OCI-LY7 (cell line): ENCODE data around the gene VWA8. TPM values are rescaled to one million over a fixed set of nuclear protein-coding genes. Genes with fewer than 3 reads are reported as not detected.

Experiments used
- BruUV-seq: library from RNA; stranded (reverse); fragments of 400-500 nt; replicated peaks from 2 replicates; lab custom pipeline; 2021; lab: Mats Ljungman, UMichigan
- CTCF ChIA-PET: fragments of 300-600 bp; sonication (Branson Sonifier 250); formaldehyde crosslinking; loops from one replicate; lab custom pipeline; 2022; ENCODE audit warnings: antibody characterized with exemption; ENCODE audit not compliant: unreplicated experiment; lab: Charles Lee
- POLR2A ChIA-PET: fragments of 300-600 bp; sonication (Branson Sonifier 250); formaldehyde crosslinking; loops from one replicate; lab custom pipeline; 2022; ENCODE audit warnings: antibody characterized with exemption; lab: Charles Lee
- DNase-seq: peaks from one replicate; pipeline ENCODE4 v3.0.0-alpha.2; 2015; ENCODE audit warnings: low spot score
- H2AFZ ChIP-seq: fragments of 200-600 bp; sonication (generic), shearing (Covaris generic); 2 replicates; pipeline ENCODE4 v1.6.1; 2014; ENCODE audit warnings: mild to moderate bottlenecking, antibody characterized with exemption, low read length, moderate library complexity
- H3K27ac ChIP-seq: fragments of 200-600 bp; sonication (generic); 2 replicates; pipeline ENCODE4 v1.5.1; 2014; ENCODE audit warnings: mixed run types, low read depth, mild to moderate bottlenecking, moderate library complexity, low read length, inconsistent platforms; ENCODE audit not compliant: poor library complexity, severe bottlenecking
- H3K36me3 ChIP-seq: fragments of 200-600 bp; sonication (generic); 2 replicates; pipeline ENCODE4 v1.6.1; 2014; ENCODE audit warnings: mild to moderate bottlenecking, antibody characterized with exemption, low read length, moderate library complexity, mixed read lengths; ENCODE audit not compliant: insufficient read depth
- H3K4me1 ChIP-seq: fragments of 200-600 bp; sonication (generic); 2 replicates; pipeline ENCODE4 v1.5.1; 2014; ENCODE audit warnings: mild to moderate bottlenecking, low read length; ENCODE audit not compliant: insufficient read depth, poor library complexity, severe bottlenecking
- H3K4me2 ChIP-seq: fragments of 200-600 bp; sonication (generic); 2 replicates; pipeline ENCODE4 v1.6.1; 2014; ENCODE audit warnings: mild to moderate bottlenecking, low read length
- H3K4me3 ChIP-seq: fragments of 200-600 bp; sonication (generic); 2 replicates; pipeline ENCODE4 v1.5.1; 2014; ENCODE audit warnings: mild to moderate bottlenecking, low read depth, low read length; ENCODE audit not compliant: poor library complexity, severe bottlenecking
- H3K79me2 ChIP-seq: fragments of 200-600 bp; sonication (generic); 2 replicates; pipeline ENCODE4 v1.6.1; 2016; ENCODE audit warnings: low read depth, mild to moderate bottlenecking, low read length, moderate library complexity, mixed read lengths; ENCODE audit not compliant: insufficient read depth
- H3K9me2 ChIP-seq: fragments of 200-600 bp; sonication (generic); 2 replicates; pipeline ENCODE4 v1.6.1; 2016; ENCODE audit warnings: mild to moderate bottlenecking, low read length, mixed read lengths; ENCODE audit not compliant: insufficient read depth
- H3K9me3 ChIP-seq: fragments of 200-600 bp; sonication (generic); 2 replicates; pipeline ENCODE4 v1.6.1; 2014; ENCODE audit warnings: mild to moderate bottlenecking, mixed run types, low read length, mixed read lengths
- H4K20me1 ChIP-seq: fragments of 200-600 bp; sonication (generic); 2 replicates; pipeline ENCODE4 v1.6.1; 2014; ENCODE audit warnings: mild to moderate bottlenecking, antibody characterized with exemption, low read length, moderate library complexity, mixed read lengths; ENCODE audit not compliant: insufficient read depth
- CTCF ChIP-seq: fragments of 200-600 bp; sonication (generic); conservative IDR thresholded peaks from 2 replicates; pipeline ENCODE4 v1.5.1; 2014; ENCODE audit warnings: mild to moderate bottlenecking, antibody characterized with exemption, low read length, moderate library complexity, mixed read lengths
- EZH2phosphoT487 ChIP-seq: fragments of 200-600 bp; sonication (generic); IDR thresholded peaks from 2 replicates; pipeline ENCODE4 v1.6.1; 2018; ENCODE audit warnings: low read depth, borderline replicate concordance, mild to moderate bottlenecking, mixed run types, antibody characterized with exemption, low read length, moderate library complexity, mixed read lengths
- intact Hi-C: fragments of 100-400 bp; cut with micrococcal nuclease; formaldehyde crosslinking; loops from one replicate; pipeline ENCODE4 v1.10.0; 2022; ENCODE audit not compliant: unreplicated experiment
- total RNA-seq, 2 experiments: library from RNA; depleted of rRNA in 1 of 2; stranded (reverse); fragments of >200 nt in 1 of 2; shearing (Covaris generic) in 1 of 2; gene quantifications; 2 replicates each; pipeline ENCODE4 v1.2.3, GENCODE V29; 2014 to 2022

Gene VWA8
- total RNA-seq, 2 experiments from 2014 or later, result 26.4 to 31.5 TPM

GRCh38 chr13:41995336-41995735 is 34.4 kb upstream of the VWA8 start:
- ChIA-PET POLR2A (interaction anchor here (0.9 kb wide), 1 partner anchor 33 kb away, joined by 3 read pairs; no protein-coding TSS in a partner anchor), CTCF (no interaction called here)
- no TSS peak for BruUV-seq

GRCh38 chr13:41994696-41995095 is 33.8 kb upstream of the VWA8 start:
- no peaks in the 10 kb centered on the region for H3K9me2 ChIP-seq
- intact Hi-C loops, result no loop called here
- CTCF ChIA-PET, result no interaction called here
- H3K4me1 ChIP-seq, result no peaks in the 10 kb centered on the region
- no TSS peak for BruUV-seq
- H2AFZ ChIP-seq, result no peak overlapping the region
- no peaks in the 10 kb centered on the region for H3K79me2 ChIP-seq
- no peak overlapping the region for H3K4me2 ChIP-seq
- POLR2A ChIA-PET, result interaction anchor here (0.7 to 1.0 kb wide), 4 partner anchors 23 to 298 kb away, joined by 3 to 5 read pairs (median 4); no protein-coding TSS in a partner anchor
- H3K9me3 ChIP-seq, result no peaks in the 10 kb centered on the region
- no peaks in the 10 kb centered on the region for H3K36me3 ChIP-seq
- H4K20me1 ChIP-seq, result no peaks in the 10 kb centered on the region
- H3K27ac ChIP-seq, result no peak overlapping the region
- TF ChIP-seq EZH2phosphoT487, result no peak
- no peak for TF ChIP-seq CTCF
- no peak for DNase-seq
- H3K4me3 ChIP-seq, result no peak overlapping the region

More at GRCh38 chr13:41995336-41995735, 34.4 kb upstream of the VWA8 start:
- H2AFZ ChIP-seq, result no peak overlapping the region
- no peaks in the 10 kb centered on the region for H3K4me1 ChIP-seq
- H3K9me3 ChIP-seq, result no peaks in the 10 kb centered on the region
- no peaks in the 10 kb centered on the region for H4K20me1 ChIP-seq
- no peak for TF ChIP-seq CTCF
- no peak for TF ChIP-seq EZH2phosphoT487
- no peaks in the 10 kb centered on the region for H3K79me2 ChIP-seq
- H3K9me2 ChIP-seq, result no peaks in the 10 kb centered on the region
- H3K27ac ChIP-seq, result no peak overlapping the region
- H3K36me3 ChIP-seq, result no peaks in the 10 kb centered on the region
- no peak for DNase-seq
- no peak overlapping the region for H3K4me3 ChIP-seq
- intact Hi-C loops, result no loop called here
- no peak overlapping the region for H3K4me2 ChIP-seq

- H4K20me1 ChIP-seq, result no peaks in the 10 kb centered on the region
- H2AFZ ChIP-seq, result no peak overlapping the region
- DNase-seq, result no peak
- CTCF ChIA-PET, result no interaction called here
- H3K4me3 ChIP-seq, result no peak overlapping the region
- no peaks in the 10 kb centered on the region for H3K36me3 ChIP-seq
- no peaks in the 10 kb centered on the region for H3K9me2 ChIP-seq
- no peaks in the 10 kb centered on the region for H3K79me2 ChIP-seq
- intact Hi-C loops, result no loop called here
- no peak overlapping the region for H3K4me2 ChIP-seq
- no peaks in the 10 kb centered on the region for H3K9me3 ChIP-seq
- TF ChIP-seq EZH2phosphoT487 (no peak), CTCF (no peak)
- no peaks in the 10 kb centered on the region for H3K4me1 ChIP-seq
- POLR2A ChIA-PET, result interaction anchor here (0.5 to 1.1 kb wide), 3 partner anchors 9 to 208 kb away, joined by 3 to 4 read pairs (median 3); no protein-coding TSS in a partner anchor
- no peak overlapping the region for H3K27ac ChIP-seq
- no TSS peak for BruUV-seq
Observed at GRCh38 chr13:41991936-41992335, 31.0 kb upstream of the VWA8 start.
